ENCODE data around the gene LAMB1. TPM values are rescaled to one million over a fixed set of nuclear protein-coding genes. Genes with fewer than 3 reads are reported as not detected.

Gene LAMB1
- total RNA-seq, 1 donor = 483 TPM

- DNase-seq (ENCODE audit: low read depth) = no peak
- H3K4me3 ChIP-seq (ENCODE audit: low read depth, low read length) = no peak overlapping the region
- TF ChIP-seq, protein P1, sequence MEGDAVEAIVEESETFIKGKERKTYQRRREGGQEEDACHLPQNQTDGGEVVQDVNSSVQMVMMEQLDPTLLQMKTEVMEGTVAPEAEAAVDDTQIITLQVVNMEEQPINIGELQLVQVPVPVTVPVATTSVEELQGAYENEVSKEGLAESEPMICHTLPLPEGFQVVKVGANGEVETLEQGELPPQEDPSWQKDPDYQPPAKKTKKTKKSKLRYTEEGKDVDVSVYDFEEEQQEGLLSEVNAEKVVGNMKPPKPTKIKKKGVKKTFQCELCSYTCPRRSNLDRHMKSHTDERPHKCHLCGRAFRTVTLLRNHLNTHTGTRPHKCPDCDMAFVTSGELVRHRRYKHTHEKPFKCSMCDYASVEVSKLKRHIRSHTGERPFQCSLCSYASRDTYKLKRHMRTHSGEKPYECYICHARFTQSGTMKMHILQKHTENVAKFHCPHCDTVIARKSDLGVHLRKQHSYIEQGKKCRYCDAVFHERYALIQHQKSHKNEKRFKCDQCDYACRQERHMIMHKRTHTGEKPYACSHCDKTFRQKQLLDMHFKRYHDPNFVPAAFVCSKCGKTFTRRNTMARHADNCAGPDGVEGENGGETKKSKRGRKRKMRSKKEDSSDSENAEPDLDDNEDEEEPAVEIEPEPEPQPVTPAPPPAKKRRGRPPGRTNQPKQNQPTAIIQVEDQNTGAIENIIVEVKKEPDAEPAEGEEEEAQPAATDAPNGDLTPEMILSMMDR (IDR thresholded peaks at IDR 0.05; ENCODE audit: insufficient read depth, low read depth, low read length) = no peak
Measured at GRCh38 chr7:108007762-108008161, 4.8 kb upstream of the LAMB1 start.

DNA sequence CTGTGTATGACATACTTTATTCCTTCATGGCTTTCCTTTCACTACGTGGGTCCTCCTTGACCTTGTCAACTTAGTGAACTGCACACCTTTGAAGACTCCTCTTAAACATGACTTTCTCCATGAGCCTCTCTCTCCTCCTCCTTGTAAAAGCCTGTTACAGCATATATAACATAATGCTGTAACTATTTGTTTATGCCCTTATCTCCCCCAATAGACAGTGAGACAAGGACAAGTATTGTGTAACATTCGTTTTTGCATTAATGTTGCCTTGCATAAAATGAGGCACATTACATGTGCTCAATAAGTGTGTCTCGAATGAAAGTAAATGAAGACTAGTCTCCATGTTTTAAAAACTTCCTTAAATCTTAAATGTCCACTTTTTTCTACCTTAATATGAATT lies 4.3 kb upstream of the LAMB1 start:
- TF ChIP-seq, protein P1 (IDR thresholded peaks at IDR 0.05; ENCODE audit: insufficient read depth, low read depth, low read length) = no peak
- DNase-seq (ENCODE audit: low read depth) = peak; percentile 85
- H3K4me3 ChIP-seq (ENCODE audit: low read depth, low read length) = no peak overlapping the region

- TF ChIP-seq, protein P1 (IDR thresholded peaks at IDR 0.05; ENCODE audit: insufficient read depth, low read depth, low read length) = no peak
- DNase-seq (ENCODE audit: low read depth) = peak; percentile 76
- H3K4me3 ChIP-seq (ENCODE audit: low read depth, low read length) = no peak overlapping the region
Measured at GRCh38 chr7:108004220-108005142, 1.5 kb upstream of the LAMB1 start.

DNA sequence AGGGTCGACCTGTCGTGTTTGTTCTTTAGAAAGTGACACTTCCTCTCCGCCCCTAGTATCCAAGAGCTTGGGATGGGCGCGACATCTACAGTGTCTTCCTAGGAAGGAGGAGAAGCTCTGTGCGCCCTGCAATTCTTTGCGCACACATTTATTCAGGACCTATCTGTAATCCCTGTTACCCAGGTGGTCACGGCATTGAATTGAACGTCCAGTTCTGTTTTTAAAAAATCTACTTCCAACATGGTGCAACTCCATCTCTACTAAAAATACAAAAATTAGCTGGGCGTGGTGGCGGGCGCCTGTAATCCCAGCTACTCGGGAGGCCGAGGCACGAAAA lies 606 bp upstream of the LAMB1 start:
- TF ChIP-seq, protein P1 (IDR thresholded peaks at IDR 0.05; ENCODE audit: insufficient read depth, low read depth, low read length) = no peak
- no peak for DNase-seq (ENCODE audit: low read depth)
- H3K4me3 ChIP-seq (ENCODE audit: low read depth, low read length) = peak overlapping the region; percentile 96

DNA sequence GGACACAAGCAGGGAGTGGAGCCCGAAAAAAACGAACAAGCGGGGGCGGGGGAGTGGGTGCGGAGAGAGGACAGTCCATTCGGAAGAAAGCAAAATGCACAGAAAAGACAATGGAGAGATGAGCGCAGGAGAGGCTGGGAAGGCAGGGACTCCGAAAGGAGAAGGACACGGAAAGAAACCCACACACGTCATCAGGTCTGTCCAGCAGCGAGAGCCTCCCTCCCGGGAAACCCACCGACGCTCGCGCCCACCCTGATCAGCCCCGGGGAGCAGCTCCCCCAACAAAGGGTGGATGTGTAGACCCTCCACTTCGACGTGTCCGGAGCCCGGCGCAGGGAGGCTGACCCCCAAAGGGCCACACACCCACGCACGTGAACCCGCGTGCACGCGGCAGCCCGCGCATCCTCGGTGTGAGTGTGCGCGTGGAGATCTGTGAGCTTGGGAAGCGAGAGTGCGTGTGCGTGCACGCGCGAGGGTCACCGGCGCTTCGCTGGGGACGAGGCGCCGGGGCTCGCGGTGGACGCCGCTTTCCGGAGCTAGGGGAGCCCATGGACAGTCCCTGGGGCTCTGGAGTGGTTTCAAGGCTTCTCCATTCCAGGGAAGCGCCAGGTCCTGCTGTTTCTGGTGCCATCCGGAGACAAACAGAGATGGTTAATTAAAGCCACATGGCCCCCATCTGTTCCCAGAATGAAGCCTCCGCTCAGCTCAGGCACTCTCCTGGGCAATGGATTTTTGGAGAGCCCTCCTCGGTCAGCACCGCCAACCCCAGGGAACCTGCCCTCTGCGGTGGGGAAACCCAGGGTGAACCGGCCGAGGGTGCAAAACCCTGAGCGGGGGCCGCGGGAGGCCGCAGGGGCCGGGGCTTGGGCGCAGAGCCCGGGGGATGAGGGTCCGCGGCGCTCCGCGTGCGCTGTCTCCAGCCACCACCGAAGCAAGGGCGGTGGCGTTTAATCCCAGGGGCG lies 916 bp downstream of the LAMB1 start:
- TF ChIP-seq, protein P1 (IDR thresholded peaks at IDR 0.05; ENCODE audit: insufficient read depth, low read depth, low read length) = no peak
- H3K4me3 ChIP-seq (ENCODE audit: low read depth, low read length) = peak overlapping the region; percentile 96
- DNase-seq (ENCODE audit: low read depth) = no peak

- TF ChIP-seq, protein P1 (IDR thresholded peaks at IDR 0.05; ENCODE audit: insufficient read depth, low read depth, low read length) = peak; percentile 30
- peak overlapping the region; percentile 96 for H3K4me3 ChIP-seq (ENCODE audit: low read depth, low read length)
- peak; percentile 65 for DNase-seq (ENCODE audit: low read depth)
Measured at GRCh38 chr7:108000875-108001763, 1.8 kb downstream of the LAMB1 start.

Data from fibroblast of villous mesenchyme (primary cell).